ENCODE results near the gene BTRC. TPM values are rescaled to one million over a fixed set of nuclear protein-coding genes. Genes with fewer than 3 reads are reported as not detected.

Gene BTRC
- total RNA-seq, 1 donor from 2014 or later: 18.8 TPM

Other genes with a start within 250 kb of the BTRC start
- gene TLX1, start 222.9 kb upstream of the BTRC start, total RNA-seq: not detected in 2 replicates
- not detected in 2 replicates for gene LBX1, start 124.7 kb upstream of the BTRC start, total RNA-seq
- 20.6 and 24.7 TPM in 2 replicates for gene POLL, start 234.1 kb downstream of the BTRC start, total RNA-seq
- 29.0 and 54.0 TPM in 2 replicates for gene DPCD, start 234.2 kb downstream of the BTRC start, total RNA-seq

Measured in glomerular endothelial cell (primary cell).